Activated CD4-positive, alpha-beta T cell treated with anti-CD3 and anti-CD28 coated beads, Interleukin-2, amount 10 ng/mL, durations not matched to agents 24 days and 14 days (primary cell): ENCODE measurements around the gene NDUFB5. TPM values are rescaled to one million over a fixed set of nuclear protein-coding genes. Genes with fewer than 3 reads are reported as not detected.
"Not testable (repeated sequence)": the region's sequence is repeated elsewhere in the genome, so short reads cannot be mapped to it uniquely, and the experiment has no call there.

Experiments
- DNase-seq: peaks from one replicate; pipeline ENCODE4 v3.0.0; 2022
- H3K27ac Mint-ChIP-seq: one replicate; pipeline ENCODE4 v1.8.0; 2022; ENCODE audit warnings: mild to moderate bottlenecking, mixed read lengths
- H3K27me3 Mint-ChIP-seq: one replicate; pipeline ENCODE4 v1.8.0; 2022; ENCODE audit warnings: mixed read lengths
- H3K36me3 Mint-ChIP-seq: one replicate; pipeline ENCODE4 v1.8.0; 2022; ENCODE audit warnings: low read depth, mild to moderate bottlenecking, mixed read lengths
- H3K4me1 Mint-ChIP-seq: one replicate; pipeline ENCODE4 v1.8.0; 2021; ENCODE audit warnings: mixed read lengths
- H3K4me3 Mint-ChIP-seq: one replicate; pipeline ENCODE4 v1.8.0; 2022; ENCODE audit warnings: mild to moderate bottlenecking, moderate library complexity, mixed read lengths
- H3K9me3 Mint-ChIP-seq: one replicate; pipeline ENCODE4 v1.8.0; 2021; ENCODE audit warnings: mixed read lengths
- intact Hi-C: fragments of 100-400 bp; cut with micrococcal nuclease; formaldehyde crosslinking; loops from one replicate; pipeline ENCODE4 v1.15.1; 2023
- total RNA-seq: library from RNA; stranded (reverse); gene quantifications from 2 replicates; pipeline ENCODE4 v1.2.3, GENCODE V29; 2022

The NDUFB5 gene
- total RNA-seq, 1 donor from 2014 or later, result 98.6 TPM

- Mint-ChIP-seq H3K36me3 (peaks cover 26% of the 10 kb centered on the region), H3K27me3 (no peaks in the 10 kb centered on the region), H3K9me3 (no peaks in the 10 kb centered on the region), H3K27ac (peak overlapping the region; percentile 78), H3K4me1 (peaks cover 45% of the 10 kb centered on the region), H3K4me3 (peak overlapping the region; percentile 35)
- intact Hi-C loops, result loop anchor here (5.0 kb wide), 1 partner anchor 534 kb away; the partner anchor contains the start of gene ZMAT3
- no peak for DNase-seq
Observed at GRCh38 chr3:179606534-179607085, 2.0 kb downstream of the NDUFB5 start.

- H3K27ac Mint-ChIP-seq, result peak overlapping the region; percentile 92
- peaks cover 47% of the 10 kb centered on the region for H3K4me1 Mint-ChIP-seq
- intact Hi-C loops, result loop anchor here (1.0 to 5.0 kb wide), 5 partner anchors 43 to 1303 kb away; partner anchors contain the start of genes ACTL6A, FXR1 and ZMAT3
- no peaks in the 10 kb centered on the region for H3K9me3 Mint-ChIP-seq
- peaks cover 34% of the 10 kb centered on the region for H3K36me3 Mint-ChIP-seq
- peak overlapping the region; percentile 78 for H3K4me3 Mint-ChIP-seq
- peak; percentile 82 for DNase-seq
- H3K27me3 Mint-ChIP-seq, result no peaks in the 10 kb centered on the region
Observed at GRCh38 chr3:179608931-179609720, 4.5 kb downstream of the NDUFB5 start.

GRCh38 chr3:179610066-179610465 is 5.5 kb downstream of the NDUFB5 start:
- no peaks in the 10 kb centered on the region for H3K9me3 Mint-ChIP-seq
- no peak for DNase-seq
- H3K4me1 Mint-ChIP-seq, result peaks cover 43% of the 10 kb centered on the region
- no peak overlapping the region for H3K4me3 Mint-ChIP-seq
- no peaks in the 10 kb centered on the region for H3K27me3 Mint-ChIP-seq
- peak overlapping the region; percentile 92 for H3K27ac Mint-ChIP-seq
- intact Hi-C loops, result no loop called here
- H3K36me3 Mint-ChIP-seq, result peaks cover 30% of the 10 kb centered on the region

GRCh38 chr3:179613807-179614206 is 9.2 kb downstream of the NDUFB5 start:
- H3K36me3 Mint-ChIP-seq, result peaks cover 27% of the 10 kb centered on the region
- intact Hi-C loops, result no loop called here

GRCh38 chr3:179615458-179616173 is 11.0 kb downstream of the NDUFB5 start:
- no peak overlapping the region for H3K27ac Mint-ChIP-seq
- no peak overlapping the region for H3K4me3 Mint-ChIP-seq
- H3K36me3 Mint-ChIP-seq, result peaks cover 38% of the 10 kb centered on the region

More at GRCh38 chr3:179613807-179614206, 9.2 kb downstream of the NDUFB5 start:
- H3K4me3 Mint-ChIP-seq, result no peak overlapping the region
- no peaks in the 10 kb centered on the region for H3K9me3 Mint-ChIP-seq
- DNase-seq, result no peak
- no peak overlapping the region for H3K27ac Mint-ChIP-seq
- no peaks in the 10 kb centered on the region for H3K27me3 Mint-ChIP-seq
- peaks cover 22% of the 10 kb centered on the region for H3K4me1 Mint-ChIP-seq

GRCh38 chr3:179622023-179622422 is 17.4 kb downstream of the NDUFB5 start:
- Mint-ChIP-seq H3K9me3 (no peaks in the 10 kb centered on the region), H3K27ac (no peak overlapping the region), H3K4me3 (no peak overlapping the region), H3K4me1 (no peaks in the 10 kb centered on the region), H3K27me3 (no peaks in the 10 kb centered on the region), H3K36me3 (peaks cover 60% of the 10 kb centered on the region)
- intact Hi-C loops, result no loop called here
- no peak for DNase-seq

More at GRCh38 chr3:179615458-179616173, 11.0 kb downstream of the NDUFB5 start:
- Mint-ChIP-seq H3K27me3 (no peaks in the 10 kb centered on the region), H3K4me1 (peaks cover 9% of the 10 kb centered on the region), H3K9me3 (no peaks in the 10 kb centered on the region)
- intact Hi-C loops, result no loop called here
- DNase-seq, result no peak

GRCh38 chr3:179624451-179624850 is 19.9 kb downstream of the NDUFB5 start:
- intact Hi-C loops, result no loop called here
- Mint-ChIP-seq H3K4me1 (no peaks in the 10 kb centered on the region), H3K27me3 (no peaks in the 10 kb centered on the region), H3K36me3 (peaks cover 48% of the 10 kb centered on the region), H3K27ac (no peak overlapping the region), H3K4me3 (no peak overlapping the region), H3K9me3 (no peaks in the 10 kb centered on the region)
- DNase-seq, result no peak

GRCh38 chr3:179630753-179631451 is 26.3 kb downstream of the NDUFB5 start:
- no peaks in the 10 kb centered on the region for H3K27me3 Mint-ChIP-seq
- peaks cover 2% of the 10 kb centered on the region for H3K36me3 Mint-ChIP-seq
- intact Hi-C loops, result no loop called here
- no peak for DNase-seq
- no peaks in the 10 kb centered on the region for H3K4me1 Mint-ChIP-seq
- no peak overlapping the region for H3K4me3 Mint-ChIP-seq
- H3K9me3 Mint-ChIP-seq, result no peaks in the 10 kb centered on the region
- no peak overlapping the region for H3K27ac Mint-ChIP-seq

GRCh38 chr3:179640469-179640868 is 35.9 kb downstream of the NDUFB5 start:
- Mint-ChIP-seq H3K27me3 (peaks cover 1% of the 10 kb centered on the region), H3K4me3 (no peak overlapping the region), H3K4me1 (peaks cover 3% of the 10 kb centered on the region), H3K36me3 (no peaks in the 10 kb centered on the region), H3K27ac (no peak overlapping the region), H3K9me3 (peaks cover 4% of the 10 kb centered on the region)
- intact Hi-C loops, result no loop called here
- DNase-seq, result no peak

GRCh38 chr3:179642871-179643270 is 38.3 kb downstream of the NDUFB5 start:
- intact Hi-C loops, result no loop called here
- Mint-ChIP-seq H3K4me1 (peaks cover 3% of the 10 kb centered on the region), H3K9me3 (peaks cover 4% of the 10 kb centered on the region), H3K36me3 (no peaks in the 10 kb centered on the region), H3K27ac (no peak overlapping the region), H3K4me3 (no peak overlapping the region), H3K27me3 (peaks cover 6% of the 10 kb centered on the region)
- no peak for DNase-seq

GRCh38 chr3:179643837-179644236 is 39.2 kb downstream of the NDUFB5 start:
- H3K4me3 Mint-ChIP-seq, H3K27ac Mint-ChIP-seq, H3K9me3 Mint-ChIP-seq, H3K36me3 Mint-ChIP-seq, intact Hi-C loops, DNase-seq, H3K27me3 Mint-ChIP-seq, H3K4me1 Mint-ChIP-seq: not testable (repeated sequence)

GRCh38 chr3:179646177-179646576 is 41.6 kb downstream of the NDUFB5 start:
- intact Hi-C loops, result no loop called here
- no peak for DNase-seq
- Mint-ChIP-seq H3K27me3 (peaks cover 10% of the 10 kb centered on the region), H3K27ac (no peak overlapping the region), H3K36me3 (no peaks in the 10 kb centered on the region), H3K4me3 (no peak overlapping the region), H3K4me1 (peaks cover 3% of the 10 kb centered on the region), H3K9me3 (no peaks in the 10 kb centered on the region)

GRCh38 chr3:179651687-179652446 is 47.3 kb downstream of the NDUFB5 start:
- H3K9me3 Mint-ChIP-seq, result no peaks in the 10 kb centered on the region
- H3K27me3 Mint-ChIP-seq, result peaks cover 16% of the 10 kb centered on the region
- no peak for DNase-seq
- H3K4me3 Mint-ChIP-seq, result peak overlapping the region; percentile 93
- H3K36me3 Mint-ChIP-seq, result peaks cover 8% of the 10 kb centered on the region
- peak overlapping the region; percentile 15 for H3K27ac Mint-ChIP-seq
- peaks cover 16% of the 10 kb centered on the region for H3K4me1 Mint-ChIP-seq
- intact Hi-C loops, result loop anchor here (1.0 to 2.0 kb wide), 2 partner anchors 43 to 89 kb away; partner anchors contain the start of gene ACTL6A
